K562 (cell line): Measurements from ENCODE around the gene OTC. TPM values are rescaled to one million over a fixed set of nuclear protein-coding genes. Genes with fewer than 3 reads are reported as not detected.

Source experiments
- ASH1L ChIP-seq: fragments of 450-650 bp; IDR thresholded peaks from 2 replicates; pipeline ENCODE4 v1.6.1; 2018; ENCODE audit warnings: borderline replicate concordance, mild to moderate bottlenecking, low read depth; ENCODE audit not compliant: partially characterized antibody
- FIP1L1 ChIP-seq: fragments of 200-400 bp; formaldehyde crosslinking; IDR thresholded peaks from 2 replicates; pipeline ENCODE4 v1.6.1; 2018; ENCODE audit warnings: mild to moderate bottlenecking, low read depth, low read length; ENCODE audit not compliant: poor library complexity, severe bottlenecking
- MCM5 ChIP-seq: fragments of 450-650 bp; IDR thresholded peaks from 2 replicates; pipeline ENCODE4 v1.6.1; 2016; ENCODE audit warnings: low read depth
- MITF ChIP-seq: IDR thresholded peaks from 2 replicates; pipeline ENCODE4 v1.6.1; 2014; ENCODE audit warnings: antibody characterized with exemption
- NFE2 ChIP-seq: IDR thresholded peaks from 2 replicates; pipeline ENCODE4 v1.6.1; 2014; ENCODE audit warnings: antibody characterized with exemption, low read depth
- PHF21A ChIP-seq: fragments of 450-650 bp; IDR thresholded peaks from 2 replicates; pipeline ENCODE4 v1.6.1; 2017; ENCODE audit warnings: low read depth, borderline replicate concordance
- RNF2 ChIP-seq: sonication (generic); IDR thresholded peaks from 2 replicates; pipeline ENCODE4 v1.6.1; 2016
- SMAD2 ChIP-seq: fragments of 150-350 bp; IDR thresholded peaks from 2 replicates; pipeline ENCODE4 v1.6.1; 2014; ENCODE audit warnings: low read depth, mild to moderate bottlenecking, low read length
- SMARCE1 ChIP-seq: fragments of 450-650 bp; IDR thresholded peaks from 2 replicates; pipeline ENCODE4 v1.7.1; 2016; ENCODE audit warnings: mild to moderate bottlenecking
- SREBF1 ChIP-seq: fragments of 150-350 bp; IDR thresholded peaks from 2 replicates; pipeline ENCODE4 v1.6.1; 2014; ENCODE audit warnings: antibody characterized with exemption, low read depth, low read length, borderline replicate concordance
- UBTF ChIP-seq, 2 experiments: IDR thresholded peaks; 2 replicates each; pipeline ENCODE4 v1.6.1; 2012; ENCODE audit warnings: improper control_type of control experiment in 2 of 2, low read depth in 2 of 2, low read length in 2 of 2, borderline replicate concordance in 1 of 2
- WHSC1 ChIP-seq: IDR thresholded peaks from one replicate; pipeline ENCODE4 v1.6.1; 2012; ENCODE audit warnings: low read length, control low read depth, inconsistent platforms
- ZBTB12 ChIP-seq: fragments of 250-450 bp; sonication (Bioruptor Pico); IDR thresholded peaks from 2 replicates; pipeline ENCODE4 v1.4.0; 2020
- ZNF224 ChIP-seq: sonication (generic); formaldehyde crosslinking; IDR thresholded peaks from 2 replicates; pipeline ENCODE4 v1.8.0; 2022; ENCODE audit warnings: mild to moderate bottlenecking, missing genetic modification reagents
- polyA plus RNA-seq, 8 experiments: library from polyadenylated mRNA; depleted of rRNA in 4 of 8; stranded (reverse) in 5 of 8; unstranded in 3 of 8; fragments of >200 nt; fragmentation: Nextera tagmentation in 2 of 8; fragmentation: Illumina TruSeq in 1 of 8; extraction: Ambion mirVana in 2 of 8; extraction: Trizol in 1 of 8; gene quantifications; 2 replicates each; pipeline versions ENCODE4 v1.2.1 to v1.2.3, GENCODE V29; 2011 to 2014; ENCODE audit warnings: inconsistent platforms in 1 of 8, missing spikeins in 1 of 8
- total RNA-seq, 7 experiments: library from RNA; depleted of rRNA in 6 of 7; stranded (reverse); fragments of >200 nt in 6 of 7; fragmentation: Illumina TruSeq in 2 of 7; extraction: Trizol in 2 of 7; gene quantifications; 2 replicates each; pipeline versions ENCODE4 v1.2.1 to v1.2.3, GENCODE V29; 2011 to 2021; ENCODE audit warnings: low replicate concordance in 1 of 7
- TF ChIP-seq, protein P1 (sequence below): sonication (generic); formaldehyde crosslinking; IDR thresholded peaks from 2 replicates; pipeline ENCODE4 v1.8.0; 2022; ENCODE audit warnings: missing genetic modification reagents, mild to moderate bottlenecking, moderate library complexity, borderline replicate concordance
- TF ChIP-seq, protein P2 (sequence below): IDR thresholded peaks from 3 replicates; pipeline ENCODE4 v1.6.1; 2011; ENCODE audit warnings: borderline replicate concordance, mild to moderate bottlenecking, moderate library complexity; ENCODE audit not compliant: insufficient read length; ENCODE audit errors: extremely low read depth
- TF ChIP-seq, protein P3 (sequence below): fragments of 450-650 bp; IDR thresholded peaks from 2 replicates; pipeline ENCODE4 v1.6.1; 2014; ENCODE audit warnings: low read depth, mild to moderate bottlenecking, moderate library complexity, borderline replicate concordance

OTC gene
- total and polyA plus RNA-seq, 9 of the 15 experiments (the other 6 are each of a cell fraction or from before 2014, with no cell fraction given) = not detected

DNA sequence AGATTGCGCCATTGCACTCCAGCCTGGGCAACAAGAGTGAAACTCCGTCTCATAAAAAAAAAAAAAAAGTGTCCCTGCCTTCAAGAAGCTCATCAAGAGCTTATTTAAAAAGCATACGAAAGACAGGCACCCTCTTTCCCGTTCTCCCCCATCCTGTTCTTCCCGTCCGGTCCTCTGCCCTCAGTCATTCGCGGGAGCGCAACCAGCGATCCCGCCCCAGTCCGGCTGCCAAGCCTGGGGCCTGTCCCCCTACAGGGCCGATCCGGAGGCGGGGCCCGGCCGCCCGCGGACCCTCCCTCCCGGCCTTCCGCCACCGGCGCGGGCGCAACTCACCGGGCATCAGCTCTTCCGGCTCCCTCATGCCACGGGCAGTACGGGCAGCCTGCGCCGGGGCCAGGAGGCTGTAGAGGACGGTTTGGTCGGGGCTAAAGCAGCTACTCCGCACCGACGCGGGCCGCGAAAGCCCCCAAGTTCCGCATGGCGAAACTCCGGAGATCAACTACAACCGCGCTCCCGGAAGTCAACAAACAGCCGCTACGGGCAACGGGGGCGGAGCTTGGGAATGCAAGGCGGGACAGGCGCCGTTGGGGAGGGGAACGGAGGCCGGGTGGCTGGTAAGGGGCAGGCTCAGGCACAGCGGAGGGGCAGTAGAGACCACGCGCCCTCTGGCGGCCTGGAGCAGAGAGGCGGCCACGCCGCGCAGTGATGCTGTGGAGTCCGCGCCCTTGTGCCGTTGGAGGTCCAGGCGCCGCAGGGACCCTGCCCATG, 25.2 kb upstream of the OTC start, which contains the start of gene RPGR (continued):
- TF ChIP-seq UBTF (IDR thresholded peaks at IDR 0.05; ENCODE audit: borderline replicate concordance in 1 of 2, low read depth in 2 of 2, low read length in 2 of 2) = 0 out of 4 replicates have a peak, but pooled peaks of 1 of the 2 experiments have one; percentile 14
- no peak for TF ChIP-seq SMAD2
- peak; percentile 16 for TF ChIP-seq FIP1L1
- no peak for TF ChIP-seq MCM5
- TF ChIP-seq WHSC1 = no peak
- TF ChIP-seq ZBTB12 (CRISPR knock-in tag) = no peak
- TF ChIP-seq ZNF224 (CRISPR knock-in tag) = no peak
- TF ChIP-seq SMARCE1 = no peak
- no peak for TF ChIP-seq MITF
- no peak for TF ChIP-seq ASH1L
- TF ChIP-seq RNF2 = peak; percentile 73
- TF ChIP-seq SREBF1 = no peak
- TF ChIP-seq, protein P1, sequence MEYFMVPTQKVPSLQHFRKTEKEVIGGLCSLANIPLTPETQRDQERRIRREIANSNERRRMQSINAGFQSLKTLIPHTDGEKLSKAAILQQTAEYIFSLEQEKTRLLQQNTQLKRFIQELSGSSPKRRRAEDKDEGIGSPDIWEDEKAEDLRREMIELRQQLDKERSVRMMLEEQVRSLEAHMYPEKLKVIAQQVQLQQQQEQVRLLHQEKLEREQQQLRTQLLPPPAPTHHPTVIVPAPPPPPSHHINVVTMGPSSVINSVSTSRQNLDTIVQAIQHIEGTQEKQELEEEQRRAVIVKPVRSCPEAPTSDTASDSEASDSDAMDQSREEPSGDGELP (CRISPR knock-in tag) = peak; percentile 83
- no peak for TF ChIP-seq NFE2
- no peak for TF ChIP-seq PHF21A
- TF ChIP-seq, protein P2, sequence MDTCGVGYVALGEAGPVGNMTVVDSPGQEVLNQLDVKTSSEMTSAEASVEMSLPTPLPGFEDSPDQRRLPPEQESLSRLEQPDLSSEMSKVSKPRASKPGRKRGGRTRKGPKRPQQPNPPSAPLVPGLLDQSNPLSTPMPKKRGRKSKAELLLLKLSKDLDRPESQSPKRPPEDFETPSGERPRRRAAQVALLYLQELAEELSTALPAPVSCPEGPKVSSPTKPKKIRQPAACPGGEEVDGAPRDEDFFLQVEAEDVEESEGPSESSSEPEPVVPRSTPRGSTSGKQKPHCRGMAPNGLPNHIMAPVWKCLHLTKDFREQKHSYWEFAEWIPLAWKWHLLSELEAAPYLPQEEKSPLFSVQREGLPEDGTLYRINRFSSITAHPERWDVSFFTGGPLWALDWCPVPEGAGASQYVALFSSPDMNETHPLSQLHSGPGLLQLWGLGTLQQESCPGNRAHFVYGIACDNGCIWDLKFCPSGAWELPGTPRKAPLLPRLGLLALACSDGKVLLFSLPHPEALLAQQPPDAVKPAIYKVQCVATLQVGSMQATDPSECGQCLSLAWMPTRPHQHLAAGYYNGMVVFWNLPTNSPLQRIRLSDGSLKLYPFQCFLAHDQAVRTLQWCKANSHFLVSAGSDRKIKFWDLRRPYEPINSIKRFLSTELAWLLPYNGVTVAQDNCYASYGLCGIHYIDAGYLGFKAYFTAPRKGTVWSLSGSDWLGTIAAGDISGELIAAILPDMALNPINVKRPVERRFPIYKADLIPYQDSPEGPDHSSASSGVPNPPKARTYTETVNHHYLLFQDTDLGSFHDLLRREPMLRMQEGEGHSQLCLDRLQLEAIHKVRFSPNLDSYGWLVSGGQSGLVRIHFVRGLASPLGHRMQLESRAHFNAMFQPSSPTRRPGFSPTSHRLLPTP = no peak
- TF ChIP-seq, protein P3, sequence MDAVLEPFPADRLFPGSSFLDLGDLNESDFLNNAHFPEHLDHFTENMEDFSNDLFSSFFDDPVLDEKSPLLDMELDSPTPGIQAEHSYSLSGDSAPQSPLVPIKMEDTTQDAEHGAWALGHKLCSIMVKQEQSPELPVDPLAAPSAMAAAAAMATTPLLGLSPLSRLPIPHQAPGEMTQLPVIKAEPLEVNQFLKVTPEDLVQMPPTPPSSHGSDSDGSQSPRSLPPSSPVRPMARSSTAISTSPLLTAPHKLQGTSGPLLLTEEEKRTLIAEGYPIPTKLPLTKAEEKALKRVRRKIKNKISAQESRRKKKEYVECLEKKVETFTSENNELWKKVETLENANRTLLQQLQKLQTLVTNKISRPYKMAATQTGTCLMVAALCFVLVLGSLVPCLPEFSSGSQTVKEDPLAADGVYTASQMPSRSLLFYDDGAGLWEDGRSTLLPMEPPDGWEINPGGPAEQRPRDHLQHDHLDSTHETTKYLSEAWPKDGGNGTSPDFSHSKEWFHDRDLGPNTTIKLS = 0 out of 2 replicates have a peak, but pooled peaks have one; percentile 24
